ENCODE data around the gene TUFT1. TPM values are rescaled to one million over a fixed set of nuclear protein-coding genes. Genes with fewer than 3 reads are reported as not detected.

Gene TUFT1
- total RNA-seq, 1 donor from 2014 or later, result 3.6 TPM

GRCh38 chr1:151539321-151540020 is 638 bp upstream of the TUFT1 start:
- H3K4me3 ChIP-seq, result peak overlapping the region; percentile 91
- peak; percentile 59 for DNase-seq
- H3K27me3 ChIP-seq (ENCODE audit: low read depth), result no peaks in the 10 kb centered on the region
- H3K27ac ChIP-seq (replicated peaks), result peak overlapping the region; percentile 68
- no peaks in the 10 kb centered on the region for H3K36me3 ChIP-seq
- H3K9me3 ChIP-seq (replicated peaks), result no peaks in the 10 kb centered on the region
- TF ChIP-seq CTCF (IDR thresholded peaks at IDR 0.05; ENCODE audit: borderline replicate concordance), result no peak
- intact Hi-C loops (cut with micrococcal nuclease), result loop anchor here (10.0 kb wide), 2 partner anchors 95 to 195 kb away; no protein-coding TSS in a partner anchor
- peaks cover 27% of the 10 kb centered on the region for H3K4me1 ChIP-seq

GRCh38 chr1:151540982-151541377 is 871 bp downstream of the TUFT1 start:
- Histone ChIP-seq H3K27ac (replicated peaks) (peak overlapping the region; percentile 68), H3K9me3 (replicated peaks) (no peaks in the 10 kb centered on the region), H3K4me3 (peak overlapping the region; percentile 91), H3K36me3 (no peaks in the 10 kb centered on the region), H3K27me3 (ENCODE audit: low read depth) (no peaks in the 10 kb centered on the region), H3K4me1 (peaks cover 27% of the 10 kb centered on the region)
- no peak for TF ChIP-seq CTCF (IDR thresholded peaks at IDR 0.05; ENCODE audit: borderline replicate concordance)
- DNase-seq, result no peak
- intact Hi-C loops (cut with micrococcal nuclease), result no loop called here

- no peak for TF ChIP-seq CTCF (IDR thresholded peaks at IDR 0.05; ENCODE audit: borderline replicate concordance)
- Histone ChIP-seq H3K27me3 (ENCODE audit: low read depth) (no peaks in the 10 kb centered on the region), H3K27ac (replicated peaks) (no peak overlapping the region), H3K36me3 (no peaks in the 10 kb centered on the region), H3K4me3 (no peak overlapping the region), H3K9me3 (replicated peaks) (no peaks in the 10 kb centered on the region), H3K4me1 (peaks cover 28% of the 10 kb centered on the region)
- intact Hi-C loops (cut with micrococcal nuclease), result no loop called here
- no peak for DNase-seq
These were observed 1.6 kb downstream of the TUFT1 start for GRCh38 chr1:151541752-151542151.

GRCh38 chr1:151542710-151543129 is 2.6 kb downstream of the TUFT1 start:
- H3K27ac ChIP-seq (replicated peaks), result no peak overlapping the region
- H3K27me3 ChIP-seq (ENCODE audit: low read depth), result no peaks in the 10 kb centered on the region
- intact Hi-C loops (cut with micrococcal nuclease), result no loop called here
- no peak for DNase-seq
- peaks cover 38% of the 10 kb centered on the region for H3K4me1 ChIP-seq
- no peak for TF ChIP-seq CTCF (IDR thresholded peaks at IDR 0.05; ENCODE audit: borderline replicate concordance)
- no peaks in the 10 kb centered on the region for H3K36me3 ChIP-seq
- H3K4me3 ChIP-seq, result no peak overlapping the region
- no peaks in the 10 kb centered on the region for H3K9me3 ChIP-seq (replicated peaks)

GRCh38 chr1:151545542-151545941 is 5.4 kb downstream of the TUFT1 start:
- no peak for TF ChIP-seq CTCF (IDR thresholded peaks at IDR 0.05; ENCODE audit: borderline replicate concordance)
- Histone ChIP-seq H3K9me3 (replicated peaks) (no peaks in the 10 kb centered on the region), H3K27ac (replicated peaks) (no peak overlapping the region), H3K36me3 (no peaks in the 10 kb centered on the region), H3K4me1 (peaks cover 27% of the 10 kb centered on the region), H3K27me3 (ENCODE audit: low read depth) (no peaks in the 10 kb centered on the region), H3K4me3 (no peak overlapping the region)
- no peak for DNase-seq
- intact Hi-C loops (cut with micrococcal nuclease), result no loop called here
